K562 (cell line): ENCODE measurements around the gene SLC30A3.

ENCODE experiments used
- AFF1 ChIP-seq, 2 experiments: fragments of 450-650 bp; IDR thresholded peaks; 2 replicates each; pipeline ENCODE4 v1.6.1; 2018; ENCODE audit warnings: mild to moderate bottlenecking in 2 of 2, low read depth in 1 of 2; ENCODE audit not compliant: partially characterized antibody in 2 of 2
- CTCF ChIP-seq, 3 experiments: IDR thresholded peaks in 2 of 3; conservative IDR thresholded peaks in 1 of 3; 2 replicates each; pipeline ENCODE4 v1.5.1; 2011 to 2012; ENCODE audit warnings: low read length in 3 of 3, mild to moderate bottlenecking in 3 of 3, control low read depth in 2 of 3, improper control_type of control experiment in 1 of 3, inconsistent platforms in 1 of 3, low read depth in 1 of 3, mixed read lengths in 1 of 3, moderate library complexity in 1 of 3; ENCODE audit not compliant: insufficient read depth in 2 of 3
- EZH2 ChIP-seq: IDR thresholded peaks from 2 replicates; pipeline ENCODE4 v1.6.1; 2012; ENCODE audit warnings: low read depth, mild to moderate bottlenecking, inconsistent platforms, low read length, borderline replicate concordance
- HNRNPH1 ChIP-seq: fragments of 200-400 bp; formaldehyde crosslinking; optimal IDR thresholded peaks from 2 replicates; pipeline ENCODE3; 2017; ENCODE audit warnings: low read depth, mild to moderate bottlenecking, low read length, moderate library complexity
- IRF2 ChIP-seq: sonication (generic); formaldehyde crosslinking; IDR thresholded peaks from 2 replicates; pipeline ENCODE4 v1.8.1; 2022; ENCODE audit warnings: mild to moderate bottlenecking, missing genetic modification reagents
- JUND ChIP-seq, 2 experiments: IDR thresholded peaks; 2 replicates in 1 of 2; 3 replicates in 1 of 2; pipeline ENCODE4 v1.6.1; 2011; ENCODE audit warnings: borderline replicate concordance in 2 of 2, low read depth in 2 of 2, low read length in 2 of 2, improper control_type of control experiment in 1 of 2, missing biosample characterization in 1 of 2, missing genetic modification characterization in 1 of 2, missing genetic modification reagents in 1 of 2
- KDM4B ChIP-seq, 2 experiments: fragments of 450-650 bp in 1 of 2; sonication (generic) in 1 of 2; IDR thresholded peaks; 2 replicates each; pipeline ENCODE4 v1.6.1; 2016 to 2017; ENCODE audit warnings: borderline replicate concordance in 2 of 2, antibody characterized with exemption in 1 of 2, low read depth in 1 of 2, mild to moderate bottlenecking in 1 of 2
- MYNN ChIP-seq, 2 experiments: sonication (generic); formaldehyde crosslinking in 1 of 2; IDR thresholded peaks; 2 replicates each; pipeline versions ENCODE4 v1.5.0 to v1.6.1; 2016 to 2020; ENCODE audit warnings: antibody characterized with exemption in 1 of 2, missing genetic modification reagents in 1 of 2
- NFIC ChIP-seq: fragments of 450-650 bp; IDR thresholded peaks from 2 replicates; pipeline ENCODE4 v1.6.1; 2017; ENCODE audit warnings: mild to moderate bottlenecking, inconsistent platforms
- TF ChIP-seq, protein P1 (sequence below): fragments of 250-450 bp; sonication (Bioruptor Pico); IDR thresholded peaks from 2 replicates; pipeline ENCODE4 v1.5.0; 2020; ENCODE audit warnings: mild to moderate bottlenecking

DNA sequence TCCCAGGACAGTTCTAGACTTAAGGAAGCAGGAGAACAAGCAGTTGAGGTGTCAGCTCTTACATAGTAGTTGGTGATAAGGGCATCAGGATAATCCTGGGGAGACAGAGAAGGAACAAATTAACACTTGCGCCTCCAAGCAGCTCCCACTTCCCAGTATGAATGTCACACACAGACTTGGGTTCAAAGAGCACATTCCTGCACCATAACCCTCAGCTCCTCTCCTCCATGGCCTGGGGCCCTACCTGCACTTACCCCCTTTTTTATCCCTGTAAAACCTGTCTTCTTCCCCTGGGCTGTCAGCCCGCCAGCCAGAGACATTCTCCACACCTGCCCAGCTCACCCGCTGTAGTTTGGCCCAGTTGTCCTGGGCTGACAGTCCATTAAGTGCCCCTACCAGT is 49.3 kb upstream of the SLC30A3 start:
- no peak for TF ChIP-seq AFF1 (IDR thresholded peaks at IDR 0.05; ENCODE audit: low read depth in 1 of 2, partially characterized antibody in 2 of 2)
- no peak for TF ChIP-seq HNRNPH1
- TF ChIP-seq JUND (IDR thresholded peaks at IDR 0.05; ENCODE audit: borderline replicate concordance, low read depth, low read length): no peak
- TF ChIP-seq JUND (tag; IDR thresholded peaks at IDR 0.05; ENCODE audit: borderline replicate concordance, low read depth, low read length): no peak
- no peak for TF ChIP-seq NFIC
- no peak for TF ChIP-seq CTCF (IDR thresholded peaks at IDR 0.05 in 2 of 3, conservative IDR thresholded peaks at IDR 0.05 in 1 of 3; ENCODE audit: insufficient read depth in 2 of 3, low read depth in 1 of 3, low read length in 3 of 3)
- TF ChIP-seq MYNN (IDR thresholded peaks at IDR 0.05): no peak
- no peak for TF ChIP-seq MYNN (CRISPR knock-in tag; IDR thresholded peaks at IDR 0.05)
- TF ChIP-seq, protein P1, sequence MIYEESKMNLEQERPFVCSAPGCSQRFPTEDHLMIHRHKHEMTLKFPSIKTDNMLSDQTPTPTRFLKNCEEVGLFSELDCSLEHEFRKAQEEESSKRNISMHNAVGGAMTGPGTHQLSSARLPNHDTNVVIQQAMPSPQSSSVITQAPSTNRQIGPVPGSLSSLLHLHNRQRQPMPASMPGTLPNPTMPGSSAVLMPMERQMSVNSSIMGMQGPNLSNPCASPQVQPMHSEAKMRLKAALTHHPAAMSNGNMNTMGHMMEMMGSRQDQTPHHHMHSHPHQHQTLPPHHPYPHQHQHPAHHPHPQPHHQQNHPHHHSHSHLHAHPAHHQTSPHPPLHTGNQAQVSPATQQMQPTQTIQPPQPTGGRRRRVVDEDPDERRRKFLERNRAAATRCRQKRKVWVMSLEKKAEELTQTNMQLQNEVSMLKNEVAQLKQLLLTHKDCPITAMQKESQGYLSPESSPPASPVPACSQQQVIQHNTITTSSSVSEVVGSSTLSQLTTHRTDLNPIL: no peak
- no peak for TF ChIP-seq KDM4B (IDR thresholded peaks at IDR 0.05; ENCODE audit: borderline replicate concordance in 2 of 2, low read depth in 1 of 2)
- TF ChIP-seq IRF2: no peak
- no peak for TF ChIP-seq EZH2
